ENCODE results near the gene KANSL1.

DNA sequence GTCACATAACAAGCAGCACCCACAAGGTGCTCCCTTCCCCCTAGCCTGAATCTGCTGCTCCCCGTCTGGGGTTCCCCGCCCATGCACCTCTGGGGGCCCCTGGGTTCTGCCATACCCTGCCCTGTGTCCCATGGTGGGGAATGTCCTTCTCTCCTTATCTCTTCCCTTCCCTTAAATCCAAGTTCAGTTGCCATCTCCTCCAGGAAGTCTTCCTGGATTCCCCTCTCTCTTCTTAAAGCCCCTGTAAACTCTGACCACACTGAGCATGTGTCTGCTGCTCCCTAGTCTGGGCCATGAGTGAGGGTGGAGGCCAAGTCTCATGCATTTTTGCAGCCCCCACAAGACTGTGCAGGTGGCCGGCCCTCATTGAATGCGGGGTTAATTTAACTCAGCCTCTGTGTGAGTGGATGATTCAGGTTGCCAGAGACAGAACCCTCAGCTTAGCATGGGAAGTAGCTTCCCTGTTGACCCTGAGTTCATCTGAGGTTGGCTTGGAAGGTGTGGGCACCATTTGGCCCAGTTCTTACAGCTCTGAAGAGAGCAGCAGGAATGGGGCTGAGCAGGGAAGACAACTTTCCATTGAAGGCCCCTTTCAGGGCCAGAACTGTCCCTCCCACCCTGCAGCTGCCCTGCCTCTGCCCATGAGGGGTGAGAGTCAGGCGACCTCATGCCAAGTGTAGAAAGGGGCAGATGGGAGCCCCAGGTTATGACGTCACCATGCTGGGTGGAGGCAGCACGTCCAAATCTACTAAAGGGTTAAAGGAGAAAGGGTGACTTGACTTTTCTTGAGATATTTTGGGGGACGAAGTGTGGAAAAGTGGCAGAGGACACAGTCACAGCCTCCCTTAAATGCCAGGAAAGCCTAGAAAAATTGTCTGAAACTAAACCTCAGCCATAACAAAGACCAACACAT lies 194.0 kb downstream of the KANSL1 start, which contains the start of gene STH:
- TF ChIP-seq, protein P1, sequence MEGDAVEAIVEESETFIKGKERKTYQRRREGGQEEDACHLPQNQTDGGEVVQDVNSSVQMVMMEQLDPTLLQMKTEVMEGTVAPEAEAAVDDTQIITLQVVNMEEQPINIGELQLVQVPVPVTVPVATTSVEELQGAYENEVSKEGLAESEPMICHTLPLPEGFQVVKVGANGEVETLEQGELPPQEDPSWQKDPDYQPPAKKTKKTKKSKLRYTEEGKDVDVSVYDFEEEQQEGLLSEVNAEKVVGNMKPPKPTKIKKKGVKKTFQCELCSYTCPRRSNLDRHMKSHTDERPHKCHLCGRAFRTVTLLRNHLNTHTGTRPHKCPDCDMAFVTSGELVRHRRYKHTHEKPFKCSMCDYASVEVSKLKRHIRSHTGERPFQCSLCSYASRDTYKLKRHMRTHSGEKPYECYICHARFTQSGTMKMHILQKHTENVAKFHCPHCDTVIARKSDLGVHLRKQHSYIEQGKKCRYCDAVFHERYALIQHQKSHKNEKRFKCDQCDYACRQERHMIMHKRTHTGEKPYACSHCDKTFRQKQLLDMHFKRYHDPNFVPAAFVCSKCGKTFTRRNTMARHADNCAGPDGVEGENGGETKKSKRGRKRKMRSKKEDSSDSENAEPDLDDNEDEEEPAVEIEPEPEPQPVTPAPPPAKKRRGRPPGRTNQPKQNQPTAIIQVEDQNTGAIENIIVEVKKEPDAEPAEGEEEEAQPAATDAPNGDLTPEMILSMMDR (IDR thresholded peaks at IDR 0.05): no peak
- TF ChIP-seq POLR2A (IDR thresholded peaks at IDR 0.05): no peak

All from vagina (tissue), 2 donors.